ENCODE results near the gene SLC35D2. TPM values are rescaled to one million over a fixed set of nuclear protein-coding genes. Genes with fewer than 3 reads are reported as not detected.
A peak's percentile ranks its signal among the peaks of the same experiment; 100 is the strongest.

Gene SLC35D2
- total and polyA plus RNA-seq, 2 experiments from 2014 or later = 24.5 to 25.7 TPM

DNA sequence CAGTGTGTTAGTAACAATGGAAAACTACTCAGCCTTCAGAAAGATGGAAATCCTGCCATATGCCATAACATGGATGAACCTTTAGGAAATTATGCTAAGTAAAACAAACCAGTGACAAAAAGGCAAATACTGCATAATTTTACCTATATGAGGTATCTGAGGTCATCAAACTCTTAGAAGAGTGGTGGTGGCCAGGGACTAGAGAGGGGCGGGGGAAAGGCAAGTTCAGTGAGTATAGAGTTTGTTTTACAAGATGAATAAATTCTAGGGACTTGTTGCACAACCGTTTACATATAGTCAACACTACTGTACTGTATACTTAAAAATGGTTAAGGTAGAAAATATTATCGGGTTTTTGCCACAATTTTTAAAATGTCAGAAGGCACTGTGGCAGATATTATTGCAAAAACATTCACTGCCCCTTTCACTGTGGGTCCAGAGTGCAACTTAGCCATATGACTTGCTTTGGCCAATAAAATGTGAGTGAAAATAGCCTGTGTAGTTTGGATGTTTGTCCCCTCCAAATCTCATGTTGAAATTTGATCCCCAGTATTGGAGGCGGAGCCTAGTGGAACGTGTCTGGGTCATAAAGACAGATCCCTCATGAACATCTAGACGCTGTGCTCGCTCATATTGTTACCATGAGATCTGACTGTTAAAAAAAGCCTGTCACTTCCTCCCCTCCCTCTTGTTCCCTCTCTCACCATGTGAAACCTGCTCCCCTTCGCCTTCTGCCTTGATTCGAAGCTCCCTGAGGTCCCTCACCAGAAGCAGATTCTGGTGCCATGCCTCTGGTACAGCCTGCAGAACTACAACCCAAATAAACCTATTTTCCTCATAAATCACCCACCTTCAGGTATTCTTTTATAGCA, 25.1 kb upstream of the SLC35D2 start:
- no peak overlapping the region for H3K27ac ChIP-seq
- TF ChIP-seq, protein P1, sequence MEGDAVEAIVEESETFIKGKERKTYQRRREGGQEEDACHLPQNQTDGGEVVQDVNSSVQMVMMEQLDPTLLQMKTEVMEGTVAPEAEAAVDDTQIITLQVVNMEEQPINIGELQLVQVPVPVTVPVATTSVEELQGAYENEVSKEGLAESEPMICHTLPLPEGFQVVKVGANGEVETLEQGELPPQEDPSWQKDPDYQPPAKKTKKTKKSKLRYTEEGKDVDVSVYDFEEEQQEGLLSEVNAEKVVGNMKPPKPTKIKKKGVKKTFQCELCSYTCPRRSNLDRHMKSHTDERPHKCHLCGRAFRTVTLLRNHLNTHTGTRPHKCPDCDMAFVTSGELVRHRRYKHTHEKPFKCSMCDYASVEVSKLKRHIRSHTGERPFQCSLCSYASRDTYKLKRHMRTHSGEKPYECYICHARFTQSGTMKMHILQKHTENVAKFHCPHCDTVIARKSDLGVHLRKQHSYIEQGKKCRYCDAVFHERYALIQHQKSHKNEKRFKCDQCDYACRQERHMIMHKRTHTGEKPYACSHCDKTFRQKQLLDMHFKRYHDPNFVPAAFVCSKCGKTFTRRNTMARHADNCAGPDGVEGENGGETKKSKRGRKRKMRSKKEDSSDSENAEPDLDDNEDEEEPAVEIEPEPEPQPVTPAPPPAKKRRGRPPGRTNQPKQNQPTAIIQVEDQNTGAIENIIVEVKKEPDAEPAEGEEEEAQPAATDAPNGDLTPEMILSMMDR (IDR thresholded peaks at IDR 0.05; ENCODE audit: low read depth, low read length) = no peak

DNA sequence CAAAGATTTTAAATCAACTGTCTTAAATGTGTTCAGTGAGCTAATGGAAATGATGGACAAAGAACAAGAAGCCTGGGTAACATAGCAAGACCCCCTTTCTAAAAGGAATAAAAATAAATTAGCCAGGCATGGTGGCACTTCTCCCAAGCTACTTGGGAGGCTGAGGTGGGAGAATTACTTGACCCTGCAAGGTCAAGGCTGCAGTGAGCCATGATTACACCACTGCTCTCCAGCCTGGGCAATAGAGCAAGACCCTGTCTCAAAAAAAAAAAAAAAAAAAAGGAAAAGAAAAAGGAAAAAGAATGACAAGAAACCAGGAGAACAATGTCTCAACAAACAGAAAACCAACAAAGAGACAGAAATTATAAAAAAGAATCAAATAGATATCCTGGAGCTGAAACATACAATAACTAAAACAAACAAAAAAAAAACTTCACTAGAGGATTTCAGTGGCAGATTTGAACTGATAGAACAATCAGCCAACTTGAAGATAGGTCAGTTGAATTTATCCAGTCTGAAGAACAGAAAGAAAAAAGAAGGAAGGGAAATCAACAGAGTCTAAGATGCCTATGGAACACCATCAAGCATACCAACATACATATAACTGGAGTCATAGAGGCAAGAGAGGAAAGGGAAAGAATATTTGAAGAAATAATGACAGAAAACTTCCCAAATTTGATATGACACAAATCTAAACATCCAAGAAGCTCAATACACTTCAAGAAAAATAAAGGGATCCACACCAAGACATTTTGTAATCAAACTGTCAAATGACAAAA, 16.8 kb upstream of the SLC35D2 start:
- Histone ChIP-seq H3K27ac (no peak overlapping the region), H3K27me3 (no peaks in the 10 kb centered on the region), H3K4me1 (ENCODE audit: low read depth) (no peaks in the 10 kb centered on the region), H3K9me3 (ENCODE audit: low read depth) (no peaks in the 10 kb centered on the region), H3K36me3 (no peaks in the 10 kb centered on the region), H3K4me3 (no peak overlapping the region)
- TF ChIP-seq, protein P1 (IDR thresholded peaks at IDR 0.05; ENCODE audit: low read depth, low read length) = no peak
- no peak for DNase-seq (ENCODE audit: low read depth in 1 of 2, low spot score in 1 of 2)

More for the DNA sequence above, 25.1 kb upstream of the SLC35D2 start:
- Histone ChIP-seq H3K4me1 (ENCODE audit: low read depth) (no peaks in the 10 kb centered on the region), H3K9me3 (ENCODE audit: low read depth) (no peaks in the 10 kb centered on the region), H3K4me3 (no peak overlapping the region), H3K27me3 (no peaks in the 10 kb centered on the region), H3K36me3 (no peaks in the 10 kb centered on the region)
- DNase-seq (ENCODE audit: low read depth in 1 of 2, low spot score in 1 of 2) = no peak

DNA sequence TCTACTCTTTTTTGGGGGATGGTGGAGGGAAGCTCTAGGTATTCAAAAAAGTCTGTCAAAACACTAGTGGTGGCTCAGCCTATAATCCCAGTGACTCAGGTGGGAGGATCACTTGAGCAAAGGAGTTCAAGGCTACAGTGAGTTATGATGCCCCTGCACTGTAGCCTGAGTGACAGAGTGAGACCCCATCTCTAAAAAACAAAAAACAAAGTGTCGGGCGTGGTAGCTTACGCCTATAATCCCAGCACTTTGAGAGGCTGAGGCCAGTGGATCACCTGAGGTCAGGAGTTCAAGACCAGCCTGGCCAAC, 15.8 kb upstream of the SLC35D2 start:
- H3K27me3 ChIP-seq = no peaks in the 10 kb centered on the region
- no peaks in the 10 kb centered on the region for H3K36me3 ChIP-seq
- no peaks in the 10 kb centered on the region for H3K9me3 ChIP-seq (ENCODE audit: low read depth)
- no peaks in the 10 kb centered on the region for H3K4me1 ChIP-seq (ENCODE audit: low read depth)
- no peak for DNase-seq (ENCODE audit: low read depth in 1 of 2, low spot score in 1 of 2)
- H3K27ac ChIP-seq = no peak overlapping the region
- TF ChIP-seq, protein P1 (IDR thresholded peaks at IDR 0.05; ENCODE audit: low read depth, low read length) = no peak
- no peak overlapping the region for H3K4me3 ChIP-seq

DNA sequence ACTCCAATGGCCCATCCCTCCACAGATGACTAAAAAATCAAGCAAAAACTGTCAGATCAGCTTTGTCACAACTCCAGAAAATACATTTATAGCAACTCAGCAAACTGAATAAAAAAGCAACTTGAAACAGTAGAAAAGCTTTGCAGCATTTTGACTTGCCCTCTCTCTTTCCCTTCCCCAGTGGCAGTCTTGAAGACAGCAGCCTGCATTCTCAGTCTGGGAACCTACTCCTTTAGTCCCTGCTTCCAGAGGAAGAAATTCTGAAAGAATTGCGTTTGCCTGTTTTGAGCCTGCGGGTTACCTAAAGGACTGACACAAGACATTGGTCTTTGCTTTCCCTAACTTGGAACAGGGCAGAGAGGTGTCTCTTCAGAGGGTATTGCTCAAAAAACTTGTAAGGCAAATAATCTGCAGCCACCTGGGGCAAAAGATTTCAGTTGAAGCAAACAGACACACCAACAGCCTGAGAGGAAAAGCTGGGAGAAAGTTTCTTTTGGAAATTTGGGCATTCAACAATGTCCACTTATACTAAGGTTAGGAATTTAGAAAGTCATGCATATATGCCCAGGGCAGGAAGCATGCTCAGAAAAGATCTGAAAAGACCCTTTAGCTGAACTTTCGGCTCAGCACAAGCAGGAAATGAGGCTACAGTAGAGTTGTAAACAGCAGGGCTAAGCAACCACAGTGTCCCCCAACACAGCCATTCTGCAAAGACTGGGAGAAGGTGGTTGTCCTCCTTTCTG, 15.2 kb upstream of the SLC35D2 start:
- DNase-seq (ENCODE audit: low read depth in 1 of 2, low spot score in 1 of 2) = no peak
- Histone ChIP-seq H3K27me3 (no peaks in the 10 kb centered on the region), H3K27ac (peak overlapping the region; percentile 59), H3K4me1 (ENCODE audit: low read depth) (no peaks in the 10 kb centered on the region), H3K4me3 (no peak overlapping the region), H3K36me3 (no peaks in the 10 kb centered on the region), H3K9me3 (ENCODE audit: low read depth) (no peaks in the 10 kb centered on the region)
- TF ChIP-seq, protein P1 (IDR thresholded peaks at IDR 0.05; ENCODE audit: low read depth, low read length) = no peak

DNA sequence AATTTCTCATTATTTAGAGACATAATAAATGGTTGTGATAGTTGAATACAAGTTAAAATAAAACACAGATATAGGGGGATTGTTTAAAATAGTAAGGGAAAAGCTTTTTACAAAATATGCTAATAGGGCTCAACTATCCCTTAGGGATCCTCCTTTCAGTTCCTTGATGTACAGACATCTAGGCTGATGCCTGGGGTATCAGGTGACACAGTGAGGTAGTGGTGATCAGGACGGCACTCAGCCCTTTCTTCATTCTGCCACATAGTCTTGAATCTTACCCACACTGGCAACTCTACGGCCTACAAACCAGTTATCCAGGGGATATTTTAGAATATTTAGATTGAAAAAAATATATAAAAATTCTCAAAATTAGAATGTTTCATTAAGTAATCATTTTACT, 12.5 kb upstream of the SLC35D2 start:
- no peaks in the 10 kb centered on the region for H3K9me3 ChIP-seq (ENCODE audit: low read depth)
- no peak overlapping the region for H3K27ac ChIP-seq
- H3K4me3 ChIP-seq = no peak overlapping the region
- no peaks in the 10 kb centered on the region for H3K36me3 ChIP-seq
- H3K27me3 ChIP-seq = no peaks in the 10 kb centered on the region
- TF ChIP-seq, protein P1 (IDR thresholded peaks at IDR 0.05; ENCODE audit: low read depth, low read length) = no peak
- no peaks in the 10 kb centered on the region for H3K4me1 ChIP-seq (ENCODE audit: low read depth)
- no peak for DNase-seq (ENCODE audit: low read depth in 1 of 2, low spot score in 1 of 2)

Measured in cardiac muscle cell (in vitro differentiated cells and primary cell).